ENCODE data around the gene BCL11A.
A peak's percentile ranks its signal among the peaks of the same experiment; 100 is the strongest.

The BCL11A gene

DNA sequence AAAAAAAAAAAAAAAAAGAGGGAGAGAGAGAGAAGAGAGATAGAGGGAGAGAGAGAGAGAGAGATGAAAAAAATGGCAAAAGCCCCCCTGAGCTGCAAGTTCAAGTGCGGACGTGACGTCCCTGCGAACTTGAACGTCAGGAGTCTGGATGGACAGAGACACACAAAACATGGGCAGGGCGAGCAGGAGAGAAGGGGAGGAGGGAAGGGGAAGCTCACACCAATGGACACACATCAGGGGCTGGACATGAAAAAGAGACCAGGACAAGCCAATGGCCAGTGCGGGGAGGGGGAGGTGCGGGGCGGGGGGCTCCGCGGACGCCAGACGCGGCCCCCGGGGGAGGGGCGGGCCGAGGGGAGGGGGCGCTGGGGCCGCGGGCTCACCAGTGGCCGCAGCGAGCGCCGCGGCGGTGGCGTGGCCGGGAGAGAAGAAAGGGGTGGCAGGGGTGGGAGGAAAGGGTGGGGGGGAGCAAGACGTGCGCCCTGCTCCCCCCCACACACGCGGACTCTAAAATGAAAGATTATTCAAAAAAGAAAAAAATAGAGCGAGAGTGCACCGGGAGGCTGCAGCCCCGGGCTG lies at the start of gene BCL11A:
TSS of gene BCL11A (minus strand) at position 160 of the 579 bp plus-strand sequence. CDS start 384 bp downstream, outside the sequence.
- DNase-seq (ENCODE audit: low read depth in 4 of 4, low spot score in 1 of 4): no peak

DNA sequence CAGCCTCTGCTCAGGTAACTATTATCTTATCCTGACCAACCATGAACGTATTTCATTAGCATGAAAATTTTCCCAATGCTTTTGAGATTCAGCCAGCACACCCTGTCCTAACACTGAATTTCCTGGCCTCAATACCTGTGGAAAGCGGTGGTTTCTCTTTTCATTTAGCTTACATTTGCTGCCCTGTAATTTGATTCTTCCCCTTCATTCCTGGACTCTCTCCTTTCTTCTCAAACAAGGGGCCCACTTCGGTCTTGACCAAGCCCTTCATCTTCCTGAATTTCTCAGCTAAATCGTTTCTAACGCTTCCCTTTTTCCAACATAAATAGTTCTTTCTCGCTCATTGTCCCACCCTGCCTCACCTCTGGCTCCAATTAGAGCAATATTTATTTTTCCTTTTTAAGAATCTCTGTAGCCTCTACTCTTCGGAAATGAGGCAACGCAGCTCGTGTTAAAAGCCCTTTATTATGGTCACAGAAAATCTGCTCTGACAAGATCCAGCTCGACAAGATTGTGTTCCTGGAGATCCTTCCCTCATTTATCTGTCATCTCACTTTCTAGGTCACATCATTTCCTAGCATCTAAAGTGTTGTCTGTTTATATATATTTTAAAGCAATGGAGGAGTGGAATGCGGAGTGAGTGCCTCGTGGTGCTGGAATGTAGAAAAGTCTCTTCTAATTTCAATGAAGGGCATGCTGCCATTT lies 49.5 kb upstream of the BCL11A start:
- no peak for DNase-seq (ENCODE audit: low read depth in 4 of 4, low spot score in 1 of 4)

- DNase-seq (ENCODE audit: low read depth in 4 of 4, low spot score in 1 of 4): no peak
These were observed 48.9 kb upstream of the BCL11A start for GRCh38 chr2:60602388-60602787.

- no peak for DNase-seq (ENCODE audit: low read depth in 4 of 4, low spot score in 1 of 4)
These were observed 44.8 kb upstream of the BCL11A start for GRCh38 chr2:60598271-60598670.

DNA sequence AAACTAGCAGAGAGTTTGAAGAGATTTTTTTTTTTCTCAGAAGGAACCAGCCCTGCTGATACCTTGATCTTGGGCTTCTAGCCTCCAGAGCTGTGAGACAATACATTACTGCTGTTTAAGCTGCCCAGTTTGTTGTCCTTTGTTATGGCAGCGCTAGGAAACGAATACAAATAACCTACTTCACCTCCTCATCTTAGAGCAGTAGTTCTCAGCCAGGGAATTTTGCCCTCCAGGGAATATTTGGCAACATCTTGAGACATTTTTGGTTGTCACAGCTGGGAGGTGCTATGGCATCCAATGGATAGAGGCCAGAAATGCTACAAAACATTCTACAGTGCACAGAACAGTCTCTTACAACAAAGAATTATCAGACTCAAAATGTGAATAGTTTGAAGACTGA lies 43.9 kb upstream of the BCL11A start:
- DNase-seq (ENCODE audit: low read depth in 4 of 4, low spot score in 1 of 4): no peak

GRCh38 chr2:60596411-60596810 lies 43.0 kb upstream of the BCL11A start:
- no peak for DNase-seq (ENCODE audit: low read depth in 4 of 4, low spot score in 1 of 4)

DNA sequence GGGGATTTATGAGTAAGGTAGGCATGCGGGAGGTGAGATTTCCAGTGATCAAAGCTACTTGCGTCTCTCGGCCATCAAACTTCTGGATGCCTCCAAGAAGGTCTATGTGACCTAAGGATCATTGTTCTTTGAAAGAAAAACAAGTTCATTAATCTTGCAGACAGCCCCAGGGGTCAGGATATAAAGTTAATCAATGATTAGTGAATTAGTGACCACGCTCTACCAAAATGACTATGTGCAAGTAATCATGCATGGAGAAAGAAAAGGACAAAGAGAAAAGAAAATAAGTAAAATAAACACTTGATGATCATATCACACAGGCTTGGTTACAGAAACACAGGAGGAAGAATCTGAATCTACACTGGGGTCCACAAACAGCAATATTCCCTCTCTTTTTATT lies 42.5 kb upstream of the BCL11A start:
- no peak for DNase-seq (ENCODE audit: low read depth in 4 of 4, low spot score in 1 of 4)

- no peak for DNase-seq (ENCODE audit: low read depth in 4 of 4, low spot score in 1 of 4)
These were observed 35.6 kb upstream of the BCL11A start for GRCh38 chr2:60589104-60589503.

DNA sequence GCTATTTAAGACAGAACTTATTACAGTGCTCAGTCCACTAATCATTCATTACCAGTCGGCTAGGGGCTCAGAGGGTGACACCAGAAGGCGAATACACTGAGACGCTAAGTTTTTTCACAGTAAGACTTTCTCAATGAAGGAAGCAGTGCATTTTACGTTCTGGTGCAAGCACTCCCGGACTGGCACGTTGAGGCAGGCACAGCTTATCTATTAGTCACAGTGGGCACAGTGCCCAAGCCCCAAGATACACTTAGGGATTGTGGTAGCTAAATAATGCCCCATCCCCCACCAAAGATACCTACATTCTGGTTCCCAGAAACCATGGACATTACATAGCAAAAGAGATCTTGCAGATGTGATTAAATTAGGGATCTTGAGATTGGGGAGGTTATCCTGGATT lies 32.6 kb upstream of the BCL11A start:
- DNase-seq (ENCODE audit: low read depth in 4 of 4, low spot score in 1 of 4): no peak

- no peak for DNase-seq (ENCODE audit: low read depth in 4 of 4, low spot score in 1 of 4)
These were observed 31.8 kb upstream of the BCL11A start for GRCh38 chr2:60585276-60585675.

- DNase-seq (ENCODE audit: low read depth in 4 of 4, low spot score in 1 of 4): no peak
These were observed 30.1 kb upstream of the BCL11A start for GRCh38 chr2:60583604-60584003.

GRCh38 chr2:60581433-60582282 lies 28.2 kb upstream of the BCL11A start:
- peak; percentile 18 to 48 (median 41) for DNase-seq (ENCODE audit: low read depth in 4 of 4, low spot score in 1 of 4)

- DNase-seq (ENCODE audit: low read depth in 4 of 4, low spot score in 1 of 4): no peak
These were observed 24.3 kb upstream of the BCL11A start for GRCh38 chr2:60577682-60578283.

DNA sequence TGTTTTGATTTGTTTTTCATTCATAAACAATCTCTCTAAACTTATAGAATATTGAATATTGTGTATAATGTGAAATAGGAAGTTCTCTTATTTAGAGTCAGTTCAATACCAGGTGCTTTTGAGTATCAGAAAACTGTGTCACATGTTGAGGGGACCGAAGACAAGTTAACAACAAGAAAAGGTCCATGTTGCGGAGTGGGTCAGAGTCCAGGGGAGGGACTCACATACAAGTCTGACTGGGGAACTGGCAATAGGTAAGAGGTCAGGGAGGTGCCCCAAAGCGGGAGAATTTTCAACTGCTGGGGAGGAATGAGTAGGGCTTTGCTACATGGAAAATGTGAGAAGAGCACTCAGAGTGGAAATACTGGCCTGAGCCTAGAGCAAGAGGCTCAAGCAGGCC lies 19.8 kb upstream of the BCL11A start:
- DNase-seq (ENCODE audit: low read depth in 4 of 4, low spot score in 1 of 4): no peak

- no peak for DNase-seq (ENCODE audit: low read depth in 4 of 4, low spot score in 1 of 4)
These were observed 16.8 kb upstream of the BCL11A start for GRCh38 chr2:60570251-60570650.

DNA sequence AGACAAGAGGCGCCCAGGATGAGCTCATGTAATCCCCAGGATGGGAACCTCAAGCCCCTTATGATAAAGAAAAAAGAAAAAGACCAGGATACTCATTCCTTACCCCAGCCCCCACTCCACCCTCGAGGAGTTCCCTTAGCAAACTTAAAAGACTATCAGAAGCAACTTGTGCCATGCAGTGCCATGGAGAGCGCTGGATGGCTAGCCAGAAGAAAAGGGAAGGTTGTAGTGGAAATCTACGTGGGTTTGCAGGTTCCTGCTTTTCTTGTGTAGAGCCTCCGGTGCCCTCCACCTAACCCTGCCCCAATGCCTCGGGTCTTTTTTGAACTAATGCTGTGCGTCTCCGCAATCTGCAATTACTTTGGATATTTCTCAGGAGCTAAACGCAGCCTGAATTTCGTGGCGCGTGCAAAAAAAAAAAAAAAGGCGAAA lies 16.2 kb upstream of the BCL11A start:
- DNase-seq (ENCODE audit: low read depth in 4 of 4, low spot score in 1 of 4): no peak

DNA sequence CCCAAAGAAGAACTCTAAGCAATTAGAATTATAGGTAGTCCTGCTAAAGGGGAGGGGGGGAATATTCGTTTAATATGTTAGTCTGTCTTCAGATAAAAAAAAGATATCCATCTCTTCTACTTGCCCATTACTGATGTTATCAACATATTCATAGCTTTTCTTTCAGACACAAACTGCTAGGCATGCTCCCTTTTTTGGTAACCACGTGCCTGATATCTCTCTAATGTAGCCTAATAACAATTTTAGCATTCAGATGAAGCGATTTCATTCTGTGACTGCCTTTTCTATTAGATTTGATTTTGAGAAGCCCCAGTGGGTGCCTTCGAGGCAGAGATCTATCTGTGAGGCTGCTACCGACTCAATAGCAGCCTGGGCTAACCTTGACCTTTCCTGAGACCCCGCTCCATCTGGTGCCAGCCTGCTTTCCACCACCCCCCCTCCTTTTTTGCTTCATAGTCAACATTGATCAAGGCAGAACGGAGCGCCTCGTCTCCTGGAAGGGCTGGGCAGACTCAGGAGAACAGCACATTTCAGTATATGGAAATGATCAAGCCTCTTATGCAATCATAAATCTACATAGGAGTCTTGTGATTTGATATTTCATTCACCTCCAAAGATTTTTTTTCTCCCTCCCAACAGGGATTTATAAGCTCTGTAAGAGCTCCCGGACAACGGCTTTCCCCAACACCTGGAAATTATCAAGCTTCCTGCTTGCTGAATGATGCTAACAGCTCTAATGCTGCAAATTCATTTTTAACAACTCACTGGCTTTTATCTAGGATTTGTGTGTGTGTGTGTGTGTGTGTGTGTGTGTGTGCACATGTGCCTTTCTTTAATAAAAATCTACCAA lies 14.7 kb upstream of the BCL11A start:
- DNase-seq (ENCODE audit: low read depth in 4 of 4, low spot score in 1 of 4): no peak

- DNase-seq (ENCODE audit: low read depth in 4 of 4, low spot score in 1 of 4): no peak
These were observed 13.6 kb upstream of the BCL11A start for GRCh38 chr2:60567096-60567495.

DNA sequence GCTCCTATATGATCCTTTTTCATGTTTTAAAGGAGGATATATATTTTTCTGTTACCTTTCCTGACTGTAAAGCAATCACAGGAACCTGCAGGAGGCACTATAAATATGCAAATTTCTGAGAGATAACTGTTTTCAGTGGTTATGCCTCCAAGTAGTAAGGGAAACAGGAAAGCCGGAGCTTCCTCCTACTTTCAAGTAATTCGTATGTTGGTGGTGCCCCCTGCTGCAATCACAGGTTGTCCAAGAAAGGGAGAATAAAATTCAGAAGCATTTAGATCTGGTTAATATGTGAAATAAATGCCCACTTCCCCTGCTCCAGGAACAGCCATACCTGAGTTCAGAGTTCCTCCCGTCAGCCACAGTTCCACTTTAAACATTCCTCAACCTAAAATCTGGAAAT lies 12.0 kb upstream of the BCL11A start:
- no peak for DNase-seq (ENCODE audit: low read depth in 4 of 4, low spot score in 1 of 4)

DNA sequence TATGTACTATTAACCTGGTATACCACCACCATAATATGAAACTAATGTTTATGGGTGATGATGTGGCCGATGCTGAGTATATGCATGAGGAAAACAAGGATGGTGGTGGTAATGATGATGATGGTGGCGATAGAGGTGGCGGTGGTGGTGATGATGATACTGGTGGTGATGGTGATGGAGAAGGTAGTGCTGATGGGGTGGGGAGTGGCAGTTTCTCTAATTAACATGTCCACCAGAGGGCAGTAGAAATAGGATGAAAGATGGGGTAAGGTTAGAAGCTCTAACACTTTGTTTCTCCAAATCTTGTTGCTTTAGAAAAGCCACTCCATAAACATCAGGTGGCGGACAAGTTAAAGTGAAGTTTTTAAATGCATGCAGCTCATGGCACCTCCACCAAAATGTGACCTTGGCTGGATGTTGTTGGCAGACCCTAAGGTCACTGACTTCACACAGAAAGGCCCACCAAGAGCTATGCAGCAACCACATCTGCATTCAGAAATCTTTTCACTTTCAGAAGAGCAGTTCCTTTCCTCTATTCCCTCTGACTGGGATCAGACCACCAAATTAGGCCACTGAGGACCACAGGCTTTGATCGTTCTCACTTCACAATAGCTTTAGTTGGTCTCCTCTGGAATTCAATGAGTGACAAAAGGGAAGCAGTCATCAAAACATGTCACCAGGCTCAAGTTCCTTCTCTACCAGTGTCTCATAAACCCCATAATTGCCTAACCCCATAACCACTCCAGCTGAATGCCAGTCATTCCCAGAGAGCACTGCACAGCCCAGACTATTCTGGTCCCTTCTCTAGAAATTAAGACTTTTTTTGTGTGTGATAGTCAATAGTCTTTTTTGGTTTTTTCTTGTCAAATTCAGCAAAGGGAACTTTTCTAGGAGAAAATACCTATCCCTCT lies 7.5 kb upstream of the BCL11A start:
- DNase-seq (ENCODE audit: low read depth in 4 of 4, low spot score in 1 of 4): no peak

All from stimulated activated CD4-positive, alpha-beta T cell treated with anti-CD3 and anti-CD28 coated beads, Interleukin-1b, Interleukin-23, amount 100 ng/mL, for 24 hours (primary cell).